Myocyte (in vitro differentiated cells): ENCODE measurements around the gene STRN3. TPM values are rescaled to one million over a fixed set of nuclear protein-coding genes. Genes with fewer than 3 reads are reported as not detected.
A peak's percentile ranks its signal among the peaks of the same experiment; 100 is the strongest.
"Not testable (repeated sequence)": the region's sequence is repeated elsewhere in the genome, so short reads cannot be mapped to it uniquely, and the experiment has no call there.

Source experiments
- DNase-seq: peaks from one replicate; pipeline ENCODE4 v3.0.0-alpha.2; 2012; ENCODE audit warnings: low read depth
- polyA plus RNA-seq: library from polyadenylated mRNA; unstranded; fragments of >200 nt; gene quantifications from one replicate; pipeline ENCODE4 v1.2.1, GENCODE V29; 2012; ENCODE audit warnings: missing spikeins
- total RNA-seq: library from RNA; depleted of rRNA; stranded (reverse); fragments of >200 nt; gene quantifications from 2 replicates; pipeline ENCODE4 v1.2.3, GENCODE V29; 2014

Gene STRN3, protein sequence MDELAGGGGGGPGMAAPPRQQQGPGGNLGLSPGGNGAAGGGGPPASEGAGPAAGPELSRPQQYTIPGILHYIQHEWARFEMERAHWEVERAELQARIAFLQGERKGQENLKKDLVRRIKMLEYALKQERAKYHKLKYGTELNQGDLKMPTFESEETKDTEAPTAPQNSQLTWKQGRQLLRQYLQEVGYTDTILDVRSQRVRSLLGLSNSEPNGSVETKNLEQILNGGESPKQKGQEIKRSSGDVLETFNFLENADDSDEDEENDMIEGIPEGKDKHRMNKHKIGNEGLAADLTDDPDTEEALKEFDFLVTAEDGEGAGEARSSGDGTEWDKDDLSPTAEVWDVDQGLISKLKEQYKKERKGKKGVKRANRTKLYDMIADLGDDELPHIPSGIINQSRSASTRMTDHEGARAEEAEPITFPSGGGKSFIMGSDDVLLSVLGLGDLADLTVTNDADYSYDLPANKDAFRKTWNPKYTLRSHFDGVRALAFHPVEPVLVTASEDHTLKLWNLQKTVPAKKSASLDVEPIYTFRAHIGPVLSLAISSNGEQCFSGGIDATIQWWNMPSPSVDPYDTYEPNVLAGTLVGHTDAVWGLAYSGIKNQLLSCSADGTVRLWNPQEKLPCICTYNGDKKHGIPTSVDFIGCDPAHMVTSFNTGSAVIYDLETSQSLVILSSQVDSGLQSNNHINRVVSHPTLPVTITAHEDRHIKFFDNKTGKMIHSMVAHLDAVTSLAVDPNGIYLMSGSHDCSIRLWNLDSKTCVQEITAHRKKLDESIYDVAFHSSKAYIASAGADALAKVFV
- 85.8 and 91.1 TPM in 2 replicates for total RNA-seq
- 22.5 TPM for polyA plus RNA-seq

DNA sequence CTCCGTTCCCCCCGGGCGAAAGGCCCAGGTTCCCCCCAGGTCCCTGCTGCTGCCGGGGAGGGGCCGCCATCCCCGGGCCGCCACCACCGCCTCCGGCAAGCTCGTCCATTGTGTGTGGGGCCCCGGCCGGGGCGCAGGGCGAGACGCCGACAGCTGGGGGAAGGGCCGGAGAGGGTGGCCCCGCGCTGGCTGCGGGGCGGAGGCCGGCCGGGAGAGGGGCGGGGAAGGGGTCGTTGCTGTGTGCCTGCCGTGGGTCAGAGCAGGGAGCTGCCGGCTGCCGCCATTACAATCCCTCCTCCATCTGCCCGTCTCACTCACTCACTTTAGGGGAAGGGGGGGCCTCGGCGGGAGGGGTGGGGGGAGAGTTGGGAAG is at the start of gene STRN3:
Gene STRN3, minus strand, starts transcription at position 303 of the 373 bp plus-strand sequence. Its CDS starts 194 bp downstream, at position 109.
- DNase-seq, result no peak

DNA sequence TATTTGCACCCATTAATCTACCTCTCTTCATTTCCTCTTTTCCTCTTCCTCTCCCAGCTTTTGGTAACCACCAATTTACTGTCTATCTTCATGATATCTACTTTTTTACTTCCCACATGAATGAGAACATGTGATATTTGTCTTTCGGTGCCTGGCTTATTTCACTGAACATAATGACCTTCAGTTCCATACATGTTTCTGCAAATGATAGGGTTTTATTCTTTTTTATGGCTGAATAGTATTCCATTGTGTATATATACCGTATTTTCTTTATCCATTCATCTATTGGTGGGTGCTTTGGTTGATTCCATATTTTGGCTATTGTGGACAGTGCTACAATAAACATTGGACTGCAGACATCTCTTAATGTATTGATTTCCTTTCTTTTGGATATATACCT is 49.0 kb upstream of the STRN3 start:
- DNase-seq, result no peak

DNA sequence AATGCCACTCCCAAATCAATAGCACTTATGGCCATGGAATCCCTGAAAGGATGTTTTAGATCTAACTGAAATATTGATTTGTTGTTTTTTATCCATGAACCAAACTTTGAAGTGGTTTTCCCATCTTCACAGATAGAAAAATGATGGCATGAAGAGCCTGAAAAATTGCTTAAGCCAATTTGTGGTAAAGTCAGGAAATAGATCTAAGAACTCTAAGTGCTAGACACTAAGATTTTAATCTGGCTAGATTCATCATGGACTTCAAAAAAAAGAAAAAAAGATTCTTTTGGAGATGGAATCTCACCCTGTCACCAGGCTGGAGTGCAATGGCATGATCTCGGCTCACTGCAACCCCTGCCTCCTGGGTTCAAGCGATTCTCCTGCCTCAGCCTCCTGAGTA is 45.0 kb upstream of the STRN3 start:
- DNase-seq, result no peak

DNA sequence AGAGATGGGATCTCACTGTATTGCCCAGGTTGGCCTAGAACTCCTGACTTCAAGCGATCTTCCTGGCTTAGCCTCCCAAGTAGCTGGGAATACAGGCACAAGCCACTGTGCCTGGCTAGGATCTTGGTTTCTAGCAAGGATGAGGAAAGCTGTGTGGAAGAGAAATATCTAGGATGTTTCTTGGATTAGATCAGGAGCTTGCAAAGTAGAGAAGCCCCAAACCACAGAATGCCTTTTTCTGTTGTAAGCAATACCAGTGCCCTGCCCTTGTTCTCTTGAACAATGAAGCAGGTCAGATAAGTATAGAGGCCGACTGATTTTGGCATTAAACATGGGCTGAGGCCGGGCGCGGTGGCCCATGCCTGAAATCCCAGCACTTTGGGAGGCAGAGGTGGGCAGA is 44.3 kb upstream of the STRN3 start:
- DNase-seq, result peak; percentile 97

DNA sequence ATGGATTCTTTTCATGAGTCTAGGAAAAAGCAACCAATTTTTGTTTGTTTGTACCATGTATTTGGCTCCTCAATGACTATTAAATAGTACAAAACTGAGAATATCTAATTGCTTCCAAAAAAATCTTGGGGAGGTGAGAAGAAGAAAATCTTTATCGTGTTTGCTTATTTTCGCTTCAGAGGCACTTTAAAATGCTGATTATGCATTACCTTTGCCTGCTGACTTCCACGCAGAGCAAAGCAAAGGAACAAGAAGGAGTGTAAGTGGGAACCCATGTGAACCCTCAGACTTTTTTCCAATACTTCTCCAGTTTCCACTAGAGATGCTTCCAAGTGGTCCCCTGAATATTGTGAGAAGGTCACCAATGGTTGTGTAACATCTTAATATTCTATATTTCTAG is 43.2 kb upstream of the STRN3 start:
- no peak for DNase-seq

DNA sequence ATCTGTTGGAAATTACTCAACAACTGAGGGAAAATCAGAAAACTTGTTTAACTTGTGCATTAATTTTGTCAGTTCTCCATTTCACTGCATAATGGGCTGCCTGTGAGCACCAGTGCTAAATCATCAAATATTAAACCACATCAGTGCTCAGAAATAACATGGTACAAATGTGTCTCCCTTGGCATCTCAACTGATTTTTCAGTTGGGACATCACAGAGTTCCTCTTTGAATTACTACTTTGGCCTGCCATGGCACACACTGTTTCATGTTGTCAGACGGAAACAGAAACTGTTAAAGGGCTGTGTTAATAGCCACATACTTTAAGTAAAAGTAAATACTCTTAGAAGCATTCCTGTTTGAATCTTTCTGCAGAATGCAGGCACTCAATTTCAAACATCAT is 42.1 kb upstream of the STRN3 start:
- no peak for DNase-seq

DNA sequence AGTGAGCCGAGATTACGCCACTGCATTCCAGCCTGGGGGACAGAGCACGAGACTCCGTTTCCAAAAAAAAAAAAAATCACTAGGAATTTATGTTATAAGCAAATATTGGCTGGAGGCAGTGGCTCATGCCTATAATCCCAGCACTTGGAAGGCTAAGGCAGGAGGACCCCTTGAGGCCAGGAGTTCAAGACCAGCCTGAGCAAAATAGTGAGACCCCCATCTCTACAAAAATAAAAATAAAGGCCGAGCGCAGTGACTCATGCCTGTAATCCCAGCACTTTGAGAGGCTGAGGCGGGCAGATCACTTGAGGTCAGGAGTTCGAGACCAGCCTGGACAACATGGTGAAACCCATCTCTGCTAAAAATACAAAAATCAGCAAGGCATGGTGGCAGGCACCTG is 36.7 kb upstream of the STRN3 start:
- DNase-seq, result not testable (repeated sequence)

DNA sequence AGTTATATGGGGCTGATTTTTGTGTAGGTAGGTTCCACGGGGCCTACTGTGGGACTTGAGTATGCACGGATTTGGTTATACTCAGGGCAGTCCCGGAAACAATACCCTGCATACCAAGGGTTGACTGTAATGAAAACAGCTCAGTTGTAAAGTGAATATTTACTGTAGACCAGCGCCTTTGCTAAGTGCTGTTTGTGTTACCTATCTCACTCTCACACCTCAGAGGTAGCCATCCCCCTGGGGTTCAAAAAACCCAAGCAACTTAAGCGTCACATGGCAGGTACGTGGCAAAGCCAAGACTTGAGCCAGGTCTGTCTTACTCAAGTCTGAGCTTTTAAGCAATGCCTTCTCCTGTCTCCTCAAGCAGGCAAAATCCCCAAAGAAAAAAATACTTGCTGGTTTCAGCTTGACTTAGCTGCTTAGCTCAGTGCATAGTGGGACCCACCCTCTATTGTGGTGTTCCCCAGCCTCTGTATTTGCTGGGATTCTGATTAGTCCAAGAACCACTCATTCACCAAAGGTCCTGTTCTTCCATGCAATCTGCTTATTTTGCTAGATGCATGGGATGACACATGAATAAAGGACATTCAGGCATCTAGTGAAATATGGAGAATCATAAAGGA is 34.2 kb upstream of the STRN3 start:
- peak; percentile 12 for DNase-seq

DNA sequence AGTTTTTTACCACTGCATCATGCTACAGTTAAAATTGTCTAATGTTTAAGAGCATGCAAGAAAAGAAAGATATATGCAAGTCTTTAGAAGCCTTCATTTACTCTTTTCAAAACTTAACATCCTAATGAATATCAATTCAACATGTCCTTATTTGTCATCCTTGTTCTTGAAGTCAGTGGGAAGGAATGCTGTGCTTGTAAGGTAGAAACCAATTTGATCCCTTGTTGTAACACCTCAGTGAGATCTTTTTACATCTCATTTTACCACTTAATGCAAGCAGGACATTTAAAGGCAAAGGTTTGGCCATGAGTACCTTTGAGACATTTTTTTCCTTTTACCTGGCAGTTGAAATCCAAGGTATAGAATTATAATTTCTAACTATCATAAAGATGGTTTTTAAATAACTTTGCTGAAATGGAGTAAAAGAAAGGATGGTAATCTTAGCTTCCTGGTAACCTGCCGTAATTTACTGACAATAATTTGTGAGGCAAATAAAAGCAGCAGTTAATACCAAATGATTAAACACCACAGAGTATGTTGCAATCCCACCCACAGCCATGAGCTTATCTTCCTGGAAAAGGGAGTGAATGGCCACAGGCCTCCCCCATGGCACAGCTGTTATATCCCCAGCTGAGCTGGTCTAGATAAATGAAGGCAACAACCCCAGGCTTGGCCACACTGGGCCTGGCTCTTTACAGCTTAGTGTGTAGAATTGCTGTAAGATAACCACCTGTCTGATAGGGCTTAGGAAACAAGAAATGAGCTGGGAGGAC is 33.2 kb upstream of the STRN3 start:
- DNase-seq, result peak; percentile 96

DNA sequence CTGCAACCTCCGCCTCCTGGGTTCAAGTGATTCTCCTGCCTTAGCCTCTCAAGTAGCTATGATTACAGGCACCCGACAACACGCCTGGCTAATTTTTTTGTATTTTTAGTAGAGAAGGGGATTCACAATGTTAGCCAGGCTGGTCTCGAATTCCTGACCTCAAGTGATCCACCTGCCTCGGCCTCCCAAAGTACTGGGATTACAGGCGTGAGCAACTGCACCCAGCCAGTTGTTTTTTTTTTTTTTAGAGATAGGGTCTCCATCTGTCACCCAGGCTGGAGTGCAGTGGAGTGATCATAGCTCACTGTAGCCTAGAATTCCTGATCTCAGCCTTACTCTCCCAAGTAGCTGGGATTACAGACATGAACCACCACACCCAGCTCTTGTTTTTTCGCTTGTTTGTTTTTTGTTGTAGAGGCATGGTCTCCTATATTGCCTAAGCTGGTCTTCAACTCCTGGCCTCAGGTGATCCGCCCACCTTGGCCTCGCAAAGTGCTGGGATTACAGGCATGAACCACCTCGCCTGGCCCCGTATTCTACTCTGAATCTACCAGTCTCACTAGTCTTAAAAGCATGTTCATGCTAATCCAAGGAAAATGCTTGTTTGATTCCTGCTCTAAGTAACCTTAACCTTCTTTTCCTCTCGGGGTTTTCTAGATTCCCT is 31.7 kb upstream of the STRN3 start:
- DNase-seq, result peak; percentile 65

DNA sequence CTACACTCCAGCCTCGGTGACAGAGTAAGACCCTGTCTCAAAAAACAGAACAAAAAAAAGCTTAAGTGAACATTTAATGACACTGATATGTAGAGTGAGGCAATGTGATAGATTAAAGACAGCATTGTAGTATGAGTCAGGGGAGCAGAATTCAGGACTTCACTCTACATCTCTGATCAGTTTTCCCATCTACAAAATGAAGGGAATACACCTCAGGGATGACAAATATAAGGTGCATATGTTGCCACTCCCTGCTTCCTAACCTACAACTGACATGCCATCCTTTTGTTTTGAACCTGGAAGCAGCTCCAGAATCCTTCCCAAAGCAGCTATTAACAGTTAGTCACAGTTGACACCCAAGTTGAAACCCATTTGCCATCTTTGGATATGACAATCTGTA is 30.9 kb upstream of the STRN3 start:
- DNase-seq, result no peak

DNA sequence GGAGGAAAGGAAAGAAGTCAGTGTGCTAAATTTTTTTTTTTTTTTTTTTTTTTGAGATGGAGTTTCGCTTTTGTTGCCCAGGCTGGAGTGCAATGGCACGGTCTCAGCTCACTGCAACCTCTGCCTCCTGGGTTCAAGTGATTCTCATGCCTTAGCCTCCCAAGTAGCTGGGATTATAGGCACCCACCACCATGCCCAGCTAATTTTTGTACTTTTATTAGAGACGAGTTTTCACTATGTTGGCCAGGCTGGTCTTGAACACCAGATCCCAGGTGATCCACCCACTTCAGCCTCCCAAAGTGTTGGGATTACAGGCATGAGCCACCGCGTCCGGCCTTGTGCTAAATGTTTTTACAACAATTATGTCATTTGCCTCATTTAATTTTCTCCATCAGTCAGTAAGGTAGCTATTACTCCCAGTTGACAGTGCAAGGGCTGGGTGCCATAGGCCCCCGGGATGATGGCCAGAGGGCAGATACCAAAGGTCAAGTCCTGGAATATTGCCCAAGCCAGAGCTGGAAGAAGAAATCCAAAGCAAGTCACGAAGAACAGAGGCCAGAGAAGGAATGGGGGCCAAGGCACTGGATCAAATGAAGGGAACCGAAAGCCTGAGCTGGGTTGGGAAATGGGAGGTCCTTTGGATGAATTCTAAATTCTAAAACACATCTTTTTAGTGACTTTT is 26.9 kb upstream of the STRN3 start:
- DNase-seq, result peak; percentile 55

DNA sequence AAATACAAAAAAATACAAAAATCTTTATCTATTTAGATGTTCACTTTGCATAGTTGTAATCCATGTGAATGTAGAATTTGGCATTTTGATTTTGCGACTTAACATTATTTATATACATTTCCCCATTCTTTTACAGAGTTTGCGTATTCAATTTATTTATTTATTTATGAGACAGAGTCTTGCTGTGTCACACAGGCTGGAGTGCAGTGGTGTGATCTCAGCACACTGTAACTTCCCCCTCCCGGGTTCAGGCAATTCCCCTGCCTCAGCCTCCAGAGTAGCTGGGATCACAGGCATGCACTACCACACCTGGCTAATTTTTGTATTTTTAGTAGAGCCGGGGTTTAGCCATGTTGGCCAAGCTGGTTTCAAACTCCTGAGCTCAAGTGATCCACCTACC is 25.3 kb upstream of the STRN3 start:
- DNase-seq, result no peak

DNA sequence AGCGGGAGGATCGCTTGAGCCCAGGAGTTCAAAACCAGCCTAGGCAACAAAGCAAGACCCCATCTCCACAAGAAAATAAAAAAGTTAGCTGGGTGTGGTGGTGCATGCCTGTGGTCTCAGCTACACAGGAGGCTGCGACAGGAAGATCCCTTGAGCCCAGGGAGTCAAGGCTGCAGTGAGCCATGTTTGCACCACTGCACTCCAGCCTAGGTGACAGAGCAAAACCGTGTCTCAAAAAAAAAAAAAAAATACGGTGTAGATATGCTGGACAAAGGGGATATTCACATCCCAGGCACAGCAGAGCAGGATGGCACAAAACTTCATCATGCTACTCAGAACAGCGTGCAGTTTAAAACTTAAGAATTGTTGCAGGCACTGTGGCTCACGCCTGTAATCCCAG is 24.8 kb upstream of the STRN3 start:
- DNase-seq, result no peak

DNA sequence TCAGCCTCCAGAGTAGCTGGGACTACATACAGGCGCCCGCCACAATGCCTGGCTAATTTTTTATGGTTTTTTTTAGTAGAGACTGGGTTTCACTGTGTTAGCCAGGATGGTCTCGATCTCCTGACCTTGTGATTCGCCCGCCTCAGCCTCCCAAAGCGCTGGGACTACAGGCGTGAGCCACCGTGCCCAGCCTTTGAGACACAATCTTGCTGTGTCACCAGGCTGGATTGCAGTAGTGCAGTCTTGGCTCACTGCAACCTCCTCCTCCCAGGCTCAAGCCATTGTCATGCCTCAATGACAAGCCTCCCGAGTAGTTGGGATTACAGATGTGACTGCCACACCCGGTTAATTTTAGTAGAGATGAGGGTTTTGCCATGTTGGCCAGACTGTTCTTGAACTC is 21.3 kb upstream of the STRN3 start:
- no peak for DNase-seq

DNA sequence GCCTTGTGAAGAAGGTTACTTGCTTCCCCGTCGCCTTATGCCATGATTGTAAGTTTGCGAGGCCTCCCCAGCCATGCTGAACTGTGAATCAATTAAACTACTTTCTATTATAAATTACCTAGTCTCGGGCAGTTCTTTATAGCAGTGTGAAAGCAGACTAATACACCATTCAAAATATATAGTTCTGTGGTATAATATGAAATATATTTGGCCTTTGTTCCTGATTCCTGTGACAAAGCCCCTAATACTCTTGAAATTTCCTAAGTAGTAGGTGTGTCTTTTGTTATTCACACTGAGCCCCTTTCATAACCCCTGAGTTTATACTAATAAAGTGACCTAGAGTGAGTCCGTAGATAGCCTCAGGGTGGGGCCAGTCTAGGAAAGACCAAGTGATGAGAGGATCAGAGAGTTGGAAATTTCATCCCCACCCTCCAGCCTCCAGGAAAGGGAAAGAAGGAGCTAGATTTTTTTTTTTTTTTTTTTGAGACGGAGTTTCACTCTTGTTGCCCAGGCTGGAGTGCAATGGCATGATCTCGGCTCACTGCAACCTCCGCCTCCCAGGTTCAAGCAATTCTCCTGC is 19.4 kb upstream of the STRN3 start:
- no peak for DNase-seq

DNA sequence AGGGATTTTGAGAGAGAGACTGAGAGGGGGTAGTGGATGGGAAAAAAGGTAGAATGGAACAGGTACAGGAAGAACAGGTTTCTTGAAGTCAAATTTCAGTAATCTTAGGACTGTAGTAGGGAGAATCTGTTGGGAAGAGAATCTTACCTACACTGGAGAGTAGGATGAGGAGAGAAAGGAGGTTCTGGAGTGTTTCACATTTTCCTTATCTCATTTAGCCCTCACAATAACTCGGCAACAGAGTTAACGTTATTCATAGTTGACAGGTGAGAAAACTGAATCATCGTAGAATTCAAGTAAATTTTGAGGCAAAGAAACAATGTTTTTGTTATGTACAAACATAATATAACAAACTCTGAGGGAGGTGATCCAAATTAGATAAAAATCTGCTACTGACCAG is 17.2 kb upstream of the STRN3 start:
- DNase-seq, result no peak

DNA sequence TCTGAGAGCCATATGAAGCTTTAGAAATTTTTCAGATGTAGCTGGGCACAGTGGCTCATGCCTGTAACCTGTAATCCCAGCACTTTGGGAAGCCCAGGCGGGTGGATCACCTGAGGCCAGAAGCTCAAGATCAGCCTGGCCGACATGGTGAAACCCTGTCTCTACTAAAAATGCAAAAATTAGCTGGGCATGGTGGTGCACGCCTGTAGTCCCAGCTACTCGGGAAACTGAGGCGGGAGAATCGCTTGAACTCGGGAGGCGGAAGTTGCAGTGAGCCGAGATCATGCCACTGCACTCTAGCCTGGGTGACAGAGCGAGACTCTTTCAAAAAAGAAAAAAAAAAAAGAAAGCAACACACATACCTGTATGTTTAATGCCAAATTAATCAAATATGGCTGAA is 16.7 kb upstream of the STRN3 start:
- not testable (repeated sequence) for DNase-seq

DNA sequence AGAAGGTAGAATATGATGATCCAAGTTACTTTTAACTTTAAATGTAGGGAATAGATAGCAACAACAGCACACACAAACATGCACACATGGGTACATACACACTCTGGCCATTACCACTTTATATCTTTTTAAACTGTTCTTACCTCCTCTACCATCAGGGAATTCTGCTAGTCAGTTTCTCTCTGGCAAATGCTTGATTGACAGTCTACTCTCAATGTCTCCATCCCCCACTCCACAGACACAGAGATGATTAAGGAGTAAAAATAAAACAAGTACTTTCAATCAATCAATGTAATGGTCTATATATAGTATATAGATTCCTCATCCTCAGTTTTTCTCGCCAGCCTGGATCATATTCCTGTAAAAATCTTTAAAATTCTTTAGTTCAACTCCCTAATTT is 16.1 kb upstream of the STRN3 start:
- DNase-seq, result no peak
